GM15510 (cell line): ENCODE data around the gene CHRNA5.

ENCODE experiments used
- POLR2A ChIP-seq: IDR thresholded peaks from 3 replicates; pipeline ENCODE4 v1.6.1; 2011; ENCODE audit warnings: borderline replicate concordance; ENCODE audit not compliant: insufficient read length; ENCODE audit errors: extremely low read depth

The CHRNA5 gene

GRCh38 chr15:78626381-78626995 is 61.2 kb downstream of the CHRNA5 start:
- no peak for TF ChIP-seq POLR2A

DNA sequence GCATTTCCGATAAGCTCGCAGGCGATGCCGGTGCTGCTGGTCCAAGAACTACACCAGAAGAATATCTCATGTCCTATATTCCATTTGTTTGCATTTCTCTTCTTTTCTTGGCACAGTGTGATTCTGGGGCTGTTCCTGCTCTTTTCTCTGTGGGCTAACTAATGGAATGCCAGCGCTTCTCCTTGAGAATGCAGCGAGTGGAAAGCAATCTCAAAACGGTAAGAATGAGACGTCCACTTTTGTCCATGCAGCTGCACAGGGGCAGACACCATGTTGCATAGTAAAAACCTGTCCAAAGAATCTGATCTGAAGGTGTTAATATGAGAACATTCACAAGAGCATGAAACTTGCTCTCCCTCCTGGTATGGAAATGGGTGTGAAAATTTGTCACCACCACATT is 62.0 kb downstream of the CHRNA5 start:
- no peak for TF ChIP-seq POLR2A

- TF ChIP-seq POLR2A = no peak
Observed at GRCh38 chr15:78628227-78628626, 62.9 kb downstream of the CHRNA5 start.

GRCh38 chr15:78629031-78629715 is 63.9 kb downstream of the CHRNA5 start:
- no peak for TF ChIP-seq POLR2A

DNA sequence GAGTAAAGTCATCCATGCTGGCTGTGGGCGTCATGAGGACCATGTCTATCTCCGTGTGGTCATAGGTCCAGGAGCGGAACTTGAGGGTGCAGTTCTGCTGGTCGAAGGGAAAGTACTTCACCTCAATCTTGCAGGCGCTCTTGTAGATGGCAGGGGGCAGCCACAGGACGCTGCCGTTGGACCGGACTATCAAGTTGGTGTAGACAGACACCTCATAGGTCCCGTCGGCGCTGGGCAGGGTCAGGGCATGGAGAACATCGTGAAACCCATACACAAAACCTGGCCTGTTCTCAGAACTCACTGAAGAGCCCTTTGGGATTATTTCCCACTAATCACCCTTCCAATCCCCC is 64.4 kb downstream of the CHRNA5 start:
- no peak for TF ChIP-seq POLR2A

- TF ChIP-seq POLR2A = no peak
Observed at GRCh38 chr15:78630886-78631633, 65.7 kb downstream of the CHRNA5 start.

- TF ChIP-seq POLR2A = no peak
Observed at GRCh38 chr15:78633348-78633747, 68.0 kb downstream of the CHRNA5 start.

DNA sequence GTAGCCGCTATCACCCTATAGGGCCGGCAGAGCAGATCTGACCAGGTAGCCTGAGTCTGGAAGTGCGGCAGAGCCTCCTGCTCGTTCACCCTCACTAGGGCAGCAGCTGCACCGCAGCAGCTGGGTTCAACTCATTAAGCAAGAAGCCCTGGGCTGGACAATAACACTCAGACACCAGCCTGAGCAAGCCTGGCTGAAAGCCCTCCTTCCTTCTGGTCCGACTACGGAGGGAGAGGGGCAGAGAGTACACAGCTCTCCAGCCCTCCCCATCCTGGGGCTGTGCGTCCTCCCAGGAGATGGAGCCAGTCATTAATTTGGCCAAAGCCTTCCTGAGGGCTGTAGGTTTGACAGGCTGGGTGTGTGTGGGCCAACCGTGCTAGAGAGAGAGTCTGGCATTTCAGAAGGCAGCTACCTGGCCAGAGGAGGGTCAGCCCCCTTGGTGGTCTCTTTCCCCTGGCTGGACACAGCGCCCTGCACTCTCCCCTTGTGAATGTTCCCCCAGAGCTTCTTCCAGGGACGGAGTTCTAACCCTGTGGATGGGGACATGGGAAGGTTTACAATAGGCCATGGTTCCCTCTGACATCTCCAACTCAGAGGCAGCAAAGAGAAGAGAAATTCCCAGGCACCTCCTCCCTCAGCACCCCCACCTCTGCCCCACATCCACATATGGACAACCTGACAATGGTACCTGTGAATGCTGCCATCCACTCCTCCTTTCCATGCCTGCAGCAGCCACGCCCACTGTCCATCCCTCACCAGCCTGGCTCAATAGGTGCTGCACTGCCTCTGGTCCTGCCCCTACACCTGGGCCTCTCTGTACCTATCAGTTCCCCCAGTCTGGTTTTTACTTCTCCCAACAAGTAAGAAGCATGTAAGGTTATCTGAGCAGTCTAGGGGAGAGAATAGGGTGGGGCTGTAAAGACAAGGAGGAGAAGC is 69.2 kb downstream of the CHRNA5 start:
- no peak for TF ChIP-seq POLR2A

GRCh38 chr15:78635346-78635745 is 70.0 kb downstream of the CHRNA5 start:
- no peak for TF ChIP-seq POLR2A

DNA sequence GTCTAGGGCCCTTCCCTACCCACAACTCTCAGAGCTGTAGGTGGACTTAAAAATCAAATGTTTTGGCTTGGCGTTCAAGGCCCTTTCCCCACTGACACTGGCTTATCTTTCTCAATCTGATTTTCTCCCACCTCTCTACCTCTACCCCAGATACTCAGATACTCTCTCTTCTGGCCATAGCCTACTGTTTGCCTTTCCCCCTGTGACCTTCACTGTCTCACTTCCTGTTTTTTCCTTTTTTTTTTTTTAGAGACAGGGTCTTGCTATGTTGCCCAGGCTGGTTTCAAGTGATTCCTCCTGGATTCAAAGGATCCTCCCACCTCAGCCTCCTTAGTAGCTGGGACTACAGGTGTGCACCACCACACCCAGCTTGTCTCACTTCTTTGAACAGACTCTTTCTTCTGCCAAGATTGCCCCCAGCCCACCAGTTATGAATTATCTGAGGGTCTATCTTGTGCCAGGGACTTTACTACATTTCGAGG is 71.1 kb downstream of the CHRNA5 start:
- TF ChIP-seq POLR2A = no peak

DNA sequence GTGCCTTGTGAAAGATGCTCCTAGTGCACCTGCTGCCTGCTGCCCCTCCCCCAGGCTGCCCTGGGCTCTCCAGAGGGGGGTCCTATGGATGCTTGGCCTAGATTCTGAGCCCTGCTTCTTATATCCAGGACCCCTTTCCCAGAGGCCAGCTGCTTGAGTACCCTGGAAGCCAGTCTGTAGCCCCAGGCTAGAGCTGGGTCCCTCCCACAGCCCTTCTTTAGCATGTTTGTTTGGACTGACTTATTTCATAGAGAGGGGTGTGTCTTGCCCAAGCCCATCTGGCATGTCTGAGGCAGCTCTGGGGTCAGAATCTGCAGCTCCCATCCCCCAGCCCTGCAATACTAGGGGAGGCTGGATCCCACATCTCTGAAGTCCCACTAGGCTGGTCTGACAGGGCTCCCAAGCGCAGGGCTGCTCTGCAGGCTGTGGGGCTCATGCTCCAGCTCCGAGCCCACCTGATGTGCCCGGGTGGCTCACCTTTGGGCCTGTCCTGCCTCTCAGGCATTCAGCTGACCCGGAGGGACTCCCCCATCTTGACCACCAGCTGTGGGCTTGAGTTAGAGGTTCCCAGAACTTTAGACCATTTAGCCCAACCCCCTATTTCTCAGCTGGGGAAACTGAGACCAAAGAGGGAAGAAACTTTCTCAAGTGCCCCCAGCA is 72.6 kb downstream of the CHRNA5 start:
- TF ChIP-seq POLR2A = no peak

- TF ChIP-seq POLR2A = no peak
Observed at GRCh38 chr15:78638658-78639314, 73.5 kb downstream of the CHRNA5 start.

DNA sequence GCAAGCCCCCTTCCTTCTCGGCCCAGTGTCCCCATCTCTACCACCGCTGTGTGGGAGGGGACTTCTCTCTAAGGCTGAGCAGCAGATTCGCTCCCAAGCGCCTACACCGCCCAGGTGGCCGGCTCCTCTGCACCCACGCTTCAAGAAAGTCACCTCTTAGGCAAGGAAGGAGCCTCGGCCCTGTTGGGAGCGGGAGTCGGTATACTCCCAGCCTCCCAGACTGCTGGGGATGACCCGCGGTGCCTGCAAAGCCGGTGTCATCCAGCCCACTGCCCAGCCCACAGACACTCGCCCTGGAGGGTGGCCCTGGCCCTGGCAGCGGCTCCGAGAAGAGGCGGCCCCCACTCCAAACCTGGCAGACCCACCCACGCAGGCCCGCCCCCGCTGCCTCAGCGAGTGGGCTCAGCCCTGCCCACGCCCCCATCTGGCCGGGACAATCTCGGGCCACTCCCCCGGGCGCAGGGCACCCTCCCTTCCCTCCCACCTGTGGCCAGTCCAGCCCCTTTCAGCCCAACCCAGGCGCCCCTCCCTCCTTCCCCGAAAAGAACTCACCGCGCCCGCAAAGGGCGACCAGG is 75.3 kb downstream of the CHRNA5 start:
- TF ChIP-seq POLR2A = no peak
